NCI-H187 treated with DMSO at 0.1 percent for 48 hours (cell line): ENCODE results near the gene ATE1.
"Not testable (repeated sequence)": the region's sequence is repeated elsewhere in the genome, so short reads cannot be mapped to it uniquely, and the experiment has no call there.

Source experiments
- DNase-seq: peaks from one replicate; lab custom pipeline; 2025; lab: John Stamatoyannopoulos, UW

Gene ATE1

DNA sequence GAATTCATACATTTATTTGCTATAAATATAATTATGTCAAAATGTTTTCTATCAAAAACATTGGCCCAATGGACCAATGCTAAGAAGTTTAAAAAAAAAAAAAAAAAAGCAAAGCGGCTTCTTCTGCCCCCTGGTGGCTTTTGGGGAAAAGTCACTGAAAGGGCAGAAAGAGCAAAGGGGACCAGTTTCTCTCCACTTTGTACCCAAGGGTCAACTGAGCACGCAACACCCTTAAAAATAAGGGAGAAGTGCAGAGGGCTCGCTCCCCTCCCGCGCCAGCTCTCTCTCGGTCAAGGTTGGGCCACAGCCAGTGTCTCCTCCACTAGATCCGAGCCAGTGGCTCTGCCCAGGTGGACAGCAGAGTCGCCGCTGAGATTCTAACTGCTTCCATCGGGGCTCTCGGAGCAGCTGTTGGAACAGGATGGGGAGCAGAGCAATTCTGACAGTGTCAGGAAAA is 193.2 kb downstream of the ATE1 start:
- no peak for DNase-seq

DNA sequence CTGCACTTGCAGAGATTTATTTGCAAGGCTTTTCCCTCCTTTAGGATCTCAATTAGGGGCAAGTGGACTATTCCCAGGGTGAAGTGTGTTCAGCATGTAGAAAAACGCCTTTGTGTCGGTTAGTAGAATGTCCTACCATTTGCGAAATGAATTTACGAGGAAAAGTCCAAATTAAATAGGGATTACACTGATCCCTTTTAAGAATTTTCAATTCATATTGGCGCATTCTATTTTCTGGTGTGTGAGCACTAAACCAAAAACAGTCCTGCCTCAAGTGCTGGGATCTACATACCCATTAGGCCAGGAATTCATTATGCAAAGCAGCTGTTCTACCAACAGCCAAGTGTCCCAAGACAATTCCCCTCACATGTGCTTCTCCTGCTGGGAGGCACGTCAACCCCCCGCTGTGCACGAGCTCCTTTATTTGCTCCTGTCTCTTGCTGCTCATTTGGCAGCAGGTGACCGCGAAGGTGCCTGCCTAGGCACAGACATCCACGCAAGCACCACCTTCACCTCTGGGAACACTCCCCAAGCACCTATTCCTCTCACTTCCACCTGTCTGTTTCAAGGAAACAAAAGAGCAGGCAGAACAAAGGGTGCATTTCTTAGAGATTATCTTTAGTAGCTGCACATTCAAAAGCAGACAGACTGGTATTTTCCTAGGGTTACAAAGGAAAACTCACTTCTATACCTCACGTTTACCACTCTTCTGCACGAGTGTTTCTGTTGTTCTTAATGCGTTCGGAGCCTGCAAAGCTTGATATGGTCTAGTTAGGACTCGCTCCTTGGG is 195.0 kb downstream of the ATE1 start:
- DNase-seq: peak; percentile 54

DNA sequence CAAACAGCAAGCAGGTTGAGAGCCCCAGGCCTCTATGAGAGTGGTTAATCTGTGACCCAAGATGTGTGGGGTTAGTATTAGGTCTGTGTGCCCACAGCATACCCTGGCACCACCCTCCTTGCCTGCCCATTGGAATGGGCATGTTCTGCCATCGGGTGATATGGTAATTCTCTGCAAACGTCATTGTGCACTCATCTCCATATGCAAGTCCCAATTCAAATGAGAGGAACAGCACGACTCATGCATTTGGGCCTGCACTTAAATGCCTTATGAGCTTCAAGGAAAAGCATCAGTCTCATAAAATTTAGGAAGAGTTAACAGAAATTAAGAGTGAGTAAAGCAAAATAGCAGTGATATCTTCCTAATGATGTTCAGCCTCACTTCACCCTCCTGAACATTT is 195.7 kb downstream of the ATE1 start:
- DNase-seq: no peak

DNA sequence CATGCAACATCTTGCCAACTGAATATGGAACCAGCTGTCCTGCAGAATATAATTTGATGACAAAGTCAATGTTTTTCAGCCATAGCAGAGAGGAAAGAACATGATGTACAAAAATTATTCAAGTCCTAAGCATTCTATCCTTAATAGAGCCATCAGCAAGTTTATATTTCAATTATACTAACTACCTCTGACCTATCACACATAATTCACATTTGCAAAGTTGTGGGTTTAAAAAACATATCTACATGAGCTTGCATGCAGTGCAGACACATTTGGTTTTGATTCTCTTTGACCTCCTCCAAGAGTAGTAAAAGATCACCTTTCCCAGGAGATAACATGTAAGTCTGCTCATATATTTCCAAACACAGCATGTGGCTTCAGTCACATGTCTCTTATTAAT is 203.5 kb downstream of the ATE1 start:
- no peak for DNase-seq

DNA sequence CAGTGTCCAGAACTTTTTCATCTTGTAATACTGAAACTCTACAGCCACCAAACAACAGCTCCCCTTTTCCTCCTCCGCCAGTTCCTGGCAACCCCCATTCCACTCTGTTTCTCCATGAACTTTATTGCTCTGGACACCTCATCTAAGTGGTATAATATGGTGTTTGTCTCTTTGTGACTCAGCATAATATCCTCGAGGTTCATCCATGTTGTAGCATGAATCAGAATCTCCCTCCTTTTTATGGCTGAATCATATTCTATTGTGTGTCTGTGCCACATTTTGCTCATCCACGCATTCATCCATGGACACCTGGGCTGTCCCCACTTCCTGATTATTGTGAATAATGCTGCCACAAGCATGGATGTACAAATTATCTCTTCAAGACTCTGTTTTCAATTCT is 205.2 kb downstream of the ATE1 start:
- DNase-seq: no peak

DNA sequence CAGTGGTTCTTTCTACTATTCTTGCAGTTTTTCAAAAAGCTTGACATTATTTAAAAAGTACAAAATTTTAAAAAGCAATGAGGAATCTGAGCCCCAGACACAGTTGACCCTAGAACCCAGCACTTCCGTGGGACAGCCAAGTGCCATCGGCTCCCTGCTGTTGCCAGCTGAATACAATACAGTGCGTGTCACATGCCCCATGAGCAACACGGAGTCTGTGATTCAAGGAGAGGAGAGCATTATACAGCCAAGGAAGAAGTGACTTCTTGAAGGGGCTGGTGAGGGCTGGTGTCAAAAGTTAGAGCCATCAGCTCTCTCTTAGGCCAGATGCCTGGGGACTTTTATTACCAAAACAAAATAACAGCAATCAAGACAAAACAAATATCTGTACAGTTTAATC is 206.6 kb downstream of the ATE1 start:
- no peak for DNase-seq

DNA sequence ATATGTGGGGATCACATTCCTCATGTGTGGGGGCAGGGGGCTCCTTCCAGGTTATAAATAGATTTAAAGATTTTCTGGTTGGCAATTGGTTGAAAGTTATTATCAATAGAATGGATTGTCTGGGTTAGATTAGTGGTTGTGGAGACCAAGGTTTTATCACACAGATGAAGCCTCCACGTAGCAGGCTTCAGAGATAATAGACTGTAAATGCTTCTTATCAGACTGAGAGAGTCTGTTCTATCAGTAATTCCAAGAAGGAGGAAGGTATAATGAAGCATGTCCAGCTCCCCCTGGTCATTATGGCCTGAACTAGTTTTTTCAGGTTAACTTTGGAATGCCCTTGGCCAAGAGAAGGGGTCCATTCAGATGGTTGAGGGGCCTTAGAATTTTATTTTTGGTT is 211.9 kb downstream of the ATE1 start:
- no peak for DNase-seq

DNA sequence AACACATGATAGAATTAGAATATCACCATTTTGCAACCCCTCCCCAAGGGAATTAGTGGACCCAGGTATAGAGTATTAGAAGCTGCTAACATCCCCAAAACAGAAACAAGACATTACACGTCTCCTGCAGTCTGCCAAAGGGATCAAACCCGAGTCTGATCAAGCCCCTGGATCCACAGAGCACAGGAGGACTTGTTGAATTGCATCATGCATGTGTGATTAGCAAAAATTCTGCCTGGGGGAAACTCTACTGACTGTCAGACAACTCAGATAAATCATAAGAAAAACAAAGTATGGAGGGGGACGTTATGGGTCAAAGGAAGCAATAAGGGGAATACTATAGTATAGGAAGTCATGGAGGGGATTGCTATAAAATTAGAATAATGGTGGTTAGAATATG is 212.8 kb downstream of the ATE1 start:
- no peak for DNase-seq

DNA sequence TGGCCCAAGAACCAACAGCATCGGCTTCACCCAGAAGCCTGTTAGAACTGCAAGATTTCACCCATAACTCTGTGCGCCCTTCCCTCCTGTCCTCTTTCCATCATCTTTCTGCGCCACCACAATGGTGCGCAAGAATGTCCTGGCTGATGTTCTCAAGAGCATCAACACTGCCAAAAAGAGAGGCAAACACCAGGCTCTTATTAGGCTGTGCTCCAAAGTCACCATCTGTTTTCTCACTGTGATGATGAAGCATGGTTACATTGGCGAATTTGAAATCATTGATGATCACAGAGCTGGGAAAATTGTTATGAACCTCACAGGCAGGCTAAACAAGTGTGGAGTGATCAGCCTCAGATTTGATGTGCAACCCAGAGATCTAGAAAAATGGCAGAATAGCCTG is 214.3 kb downstream of the ATE1 start:
- DNase-seq: no peak

DNA sequence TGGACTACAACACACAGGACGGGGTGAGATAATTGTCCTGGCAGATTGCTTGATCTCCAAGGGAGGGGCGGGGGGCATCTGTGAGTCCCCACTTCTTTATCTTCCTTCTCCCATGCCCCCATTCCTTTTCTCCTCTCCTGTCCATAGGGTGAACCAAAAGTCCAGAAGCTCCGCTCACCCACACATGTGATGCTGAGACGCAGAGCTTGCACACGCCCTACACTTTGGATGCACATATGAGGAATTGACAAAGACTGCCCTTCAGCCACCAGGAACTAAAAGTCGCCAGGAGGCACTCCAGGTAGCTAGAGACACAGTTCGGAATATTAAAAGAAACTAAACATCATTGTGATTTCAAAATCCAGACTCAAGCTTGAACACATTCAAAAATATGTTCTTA is 216.9 kb downstream of the ATE1 start:
- no peak for DNase-seq

DNA sequence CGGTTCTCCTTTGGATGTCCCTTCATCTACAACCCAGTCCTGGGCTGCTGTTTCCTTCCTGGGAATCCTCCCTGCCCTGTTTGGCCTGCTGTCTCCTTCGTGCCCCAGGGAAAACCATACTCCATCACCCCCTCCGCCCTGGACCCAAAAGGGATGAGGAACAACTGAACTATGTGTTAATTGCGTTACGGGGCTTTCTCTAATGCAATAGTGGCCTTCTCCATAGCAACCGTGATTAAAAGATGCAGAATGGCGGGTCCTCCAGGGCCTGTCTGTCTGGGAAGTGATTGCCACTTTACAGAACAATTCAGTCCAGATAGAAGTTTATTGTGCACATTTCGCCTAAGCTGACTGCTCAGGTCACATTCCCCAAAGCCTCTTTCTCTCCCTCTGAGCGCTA is 217.6 kb downstream of the ATE1 start:
- no peak for DNase-seq

DNA sequence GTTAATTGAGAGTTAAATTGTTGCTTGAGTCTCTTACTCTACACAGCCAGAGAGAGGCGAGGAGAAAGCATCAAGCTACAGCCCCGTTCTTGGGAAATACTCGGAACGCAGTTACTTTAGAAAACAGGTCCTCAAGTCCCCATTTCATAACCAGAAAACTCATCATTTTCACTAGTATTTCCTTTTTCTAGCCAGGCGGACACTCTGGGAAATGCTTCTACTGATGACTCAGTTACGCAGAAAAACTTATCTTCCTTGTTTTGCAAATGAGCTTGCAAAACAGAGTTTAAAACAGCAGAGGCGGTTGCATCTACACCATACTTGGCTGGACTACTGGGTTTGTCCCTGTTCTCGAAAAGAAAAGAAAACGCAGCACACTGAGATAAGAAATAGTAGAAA is 218.2 kb downstream of the ATE1 start:
- DNase-seq: no peak

DNA sequence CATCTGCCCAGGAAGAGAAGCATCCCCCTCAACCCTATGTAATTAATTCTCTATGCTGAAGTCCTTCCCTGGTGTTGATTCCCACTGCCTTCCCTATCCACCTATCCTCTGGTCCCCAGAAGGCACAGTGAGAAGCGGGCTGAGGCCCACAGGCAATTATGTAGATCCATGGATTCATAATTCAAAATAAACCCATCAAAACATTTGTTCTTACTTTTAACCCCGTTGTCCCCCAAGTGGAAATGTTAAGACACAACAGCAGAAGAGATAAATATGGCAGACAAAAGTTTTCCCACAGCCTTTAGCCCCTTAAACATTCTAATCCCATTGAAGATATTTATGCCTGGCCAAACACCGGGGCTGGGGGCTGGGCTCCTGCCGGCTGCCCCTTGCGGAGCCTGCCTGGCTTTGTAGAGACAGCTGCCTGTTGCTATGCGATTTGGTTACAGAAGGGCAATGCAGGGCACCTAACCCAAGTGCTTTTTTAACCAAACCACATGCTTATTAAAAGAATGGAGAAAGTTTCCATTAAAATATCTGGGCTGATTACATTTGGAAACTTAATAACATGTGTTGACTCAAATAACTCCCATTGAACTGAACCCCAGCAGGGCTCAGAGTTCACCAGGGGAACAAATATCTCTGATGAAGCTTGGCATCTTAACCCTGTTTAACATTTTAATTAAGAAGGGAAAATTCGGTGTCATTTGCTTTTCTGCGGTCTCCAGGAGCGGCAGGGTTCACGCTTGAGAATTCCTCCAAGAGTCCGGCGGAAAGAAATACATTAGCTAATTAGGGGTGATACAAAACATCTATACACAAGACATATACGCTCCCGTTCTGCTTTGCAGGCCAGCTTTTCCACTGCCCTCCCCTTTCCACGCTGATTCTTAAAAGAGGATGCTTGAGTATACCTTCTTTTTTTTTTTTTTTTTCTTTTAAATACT is 218.8 kb downstream of the ATE1 start:
- DNase-seq: no peak

DNA sequence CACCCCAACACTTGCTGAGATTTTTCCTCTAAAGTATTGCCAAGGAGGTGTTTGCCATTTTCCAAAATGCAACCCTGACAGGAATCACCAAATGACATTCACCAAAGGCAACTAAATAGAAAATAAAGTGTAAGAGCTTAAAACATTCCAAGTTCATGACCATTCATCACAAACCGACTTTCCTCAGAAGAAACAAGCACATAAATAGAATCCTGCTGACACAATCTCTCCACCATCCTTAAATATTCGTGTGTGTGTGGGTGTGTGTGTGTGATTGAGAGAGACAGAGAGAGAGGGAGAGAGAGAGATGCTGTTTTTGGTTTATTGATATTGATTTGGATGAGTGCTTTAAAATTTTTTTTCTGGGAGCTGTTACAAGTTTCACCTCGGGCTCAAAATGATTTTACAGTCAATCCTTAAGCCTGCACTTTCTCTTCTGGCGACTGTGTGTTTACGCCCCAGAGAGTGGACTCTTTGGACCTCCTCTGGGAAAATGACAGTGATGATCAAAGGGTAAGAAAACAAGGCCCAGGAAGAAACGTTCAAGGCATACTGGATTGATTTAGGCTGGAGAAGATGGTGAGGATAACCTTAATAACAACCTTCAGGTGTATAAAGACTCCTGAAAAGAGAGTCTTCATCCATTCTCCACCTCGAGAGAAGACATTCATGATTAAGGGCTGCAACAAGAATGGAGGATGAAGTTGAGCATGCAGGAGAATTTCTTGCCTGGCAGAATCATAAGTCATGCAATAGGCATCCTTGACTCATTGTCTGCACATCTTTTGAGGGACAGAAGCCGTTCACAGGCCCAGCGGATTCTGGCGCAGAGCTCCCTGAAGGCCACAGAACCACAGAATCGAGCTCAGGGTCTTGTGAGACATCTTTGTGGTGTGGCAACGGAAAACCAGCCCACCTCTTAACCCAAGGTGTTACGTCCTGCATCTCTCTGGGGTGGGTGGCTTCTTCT is 225.2 kb downstream of the ATE1 start:
- DNase-seq: no peak

DNA sequence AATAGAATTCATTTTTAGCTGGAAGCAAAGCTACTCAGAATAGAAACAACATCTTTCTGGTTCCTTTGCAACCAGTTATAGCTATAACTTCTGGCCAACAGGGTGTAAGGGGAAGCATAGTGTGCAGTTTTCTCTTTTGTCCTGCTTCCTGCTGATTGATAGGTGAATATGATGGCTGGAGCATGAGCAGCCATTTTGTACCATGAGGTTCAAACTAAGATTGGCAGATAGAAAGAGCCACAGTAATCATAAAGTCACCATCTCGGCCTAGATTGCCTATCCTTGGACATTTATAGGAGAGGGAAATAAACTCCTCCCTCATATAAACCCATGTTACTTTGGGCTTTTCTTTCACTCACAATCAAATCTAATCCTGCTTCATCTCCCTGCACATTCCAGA is 227.4 kb downstream of the ATE1 start:
- DNase-seq: no peak

DNA sequence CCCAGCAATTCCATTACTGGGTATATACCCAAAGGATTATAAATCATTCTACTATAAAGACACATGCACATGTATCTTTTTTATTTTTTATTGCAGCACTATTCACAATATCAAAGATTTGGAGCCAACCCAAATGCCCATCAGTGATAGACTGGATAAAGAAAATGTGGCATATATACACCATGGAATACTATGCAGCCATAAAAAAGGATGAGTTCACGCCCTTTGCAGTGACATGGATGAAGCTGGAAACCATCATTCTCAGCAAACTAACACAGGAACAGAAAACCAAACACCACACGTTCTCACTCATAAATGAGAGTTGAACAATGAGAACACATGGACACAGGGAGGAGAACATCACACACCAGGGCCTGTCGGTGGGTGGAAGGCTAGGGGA is 228.1 kb downstream of the ATE1 start:
- DNase-seq: not testable (repeated sequence)

DNA sequence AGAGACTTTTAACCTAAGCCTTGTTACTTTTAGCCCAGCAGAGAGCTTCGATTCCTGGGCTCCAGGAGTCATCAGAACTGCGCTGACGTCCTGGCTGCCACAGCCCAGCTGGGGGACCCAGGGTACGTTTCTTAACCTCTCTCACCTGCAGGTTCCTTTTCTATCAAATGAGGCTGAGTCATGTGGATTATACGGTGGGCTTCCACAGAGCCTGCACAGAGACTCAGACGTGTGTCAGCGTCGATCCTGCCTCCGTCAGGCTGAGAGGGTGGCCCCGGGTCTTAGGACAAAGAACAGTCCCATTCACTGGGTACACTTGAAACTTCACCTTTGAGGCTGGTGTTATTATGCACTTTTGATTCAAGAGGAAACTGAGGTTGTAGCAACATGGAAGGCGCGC is 228.9 kb downstream of the ATE1 start:
- no peak for DNase-seq

DNA sequence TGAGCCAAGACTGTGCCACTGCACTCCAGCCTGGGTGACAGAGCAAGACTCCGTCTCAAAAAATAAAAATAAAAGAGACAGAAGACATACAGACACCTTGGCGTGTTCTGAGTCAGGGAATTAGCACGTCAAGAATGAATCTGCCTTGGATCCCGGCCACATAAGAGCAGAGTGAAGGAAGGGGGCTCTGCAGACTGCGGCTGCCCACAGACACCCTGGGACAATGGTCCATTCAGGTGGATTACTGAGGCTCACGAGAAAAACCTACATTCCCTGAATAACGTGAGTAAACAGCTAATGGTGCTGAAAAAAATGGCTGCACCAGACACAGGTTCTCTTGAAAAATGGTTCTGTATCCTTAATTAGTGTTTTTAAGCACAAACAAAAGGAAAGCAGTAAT is 229.5 kb downstream of the ATE1 start:
- DNase-seq: no peak

DNA sequence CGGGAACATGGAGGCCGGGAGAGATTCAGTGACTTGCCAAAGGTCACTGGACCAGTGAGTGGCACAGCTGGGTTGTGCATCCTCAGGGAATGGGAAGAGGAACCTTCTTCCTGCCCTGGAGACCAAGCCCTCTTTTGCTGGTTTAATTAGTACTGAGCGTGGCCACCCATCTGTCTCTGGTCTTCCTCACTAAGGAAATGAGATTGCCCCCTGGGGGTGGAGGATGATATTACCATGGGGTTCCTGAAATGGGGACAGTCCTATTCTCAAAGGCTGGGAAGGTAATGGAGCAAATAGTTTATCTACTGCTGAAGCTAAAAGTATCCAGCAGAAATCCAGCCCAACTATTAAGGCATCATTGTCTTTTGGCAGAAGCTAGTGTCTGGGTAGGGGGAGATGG is 231.0 kb downstream of the ATE1 start:
- DNase-seq: no peak

DNA sequence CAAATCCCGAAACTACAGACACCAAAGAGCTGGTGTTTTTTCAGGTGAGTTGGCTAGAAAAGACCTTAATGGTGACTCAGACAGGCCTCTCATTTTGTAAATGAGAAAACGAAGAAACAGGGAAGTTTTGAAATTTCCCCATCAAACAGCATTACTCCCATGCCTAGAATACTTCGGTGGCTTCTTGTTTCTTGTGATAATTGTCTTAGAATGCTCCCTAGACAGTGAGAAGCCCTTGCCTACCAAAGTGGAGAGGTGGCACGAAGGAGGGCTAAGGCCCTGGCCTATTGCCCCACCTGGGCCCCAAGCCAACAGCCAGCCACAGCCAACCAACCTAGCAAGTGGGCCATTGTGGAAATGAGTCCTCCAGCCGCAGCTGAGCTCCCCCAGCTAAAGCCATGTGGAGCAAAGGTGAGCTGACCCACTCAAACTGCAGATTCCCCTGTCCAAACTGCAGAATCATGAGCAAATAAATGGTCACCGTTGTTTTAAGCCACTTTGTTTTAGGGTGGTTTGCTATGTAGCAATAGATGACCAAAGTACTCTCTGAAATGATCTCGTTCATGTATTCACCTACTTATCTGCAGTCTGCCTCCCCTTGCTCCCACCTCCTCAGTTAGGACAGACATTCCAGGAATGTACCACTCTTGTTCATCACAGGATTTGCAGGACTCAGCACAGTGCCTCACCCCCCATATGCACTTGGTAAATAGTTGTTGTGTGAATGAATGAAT is 231.9 kb downstream of the ATE1 start:
- no peak for DNase-seq

DNA sequence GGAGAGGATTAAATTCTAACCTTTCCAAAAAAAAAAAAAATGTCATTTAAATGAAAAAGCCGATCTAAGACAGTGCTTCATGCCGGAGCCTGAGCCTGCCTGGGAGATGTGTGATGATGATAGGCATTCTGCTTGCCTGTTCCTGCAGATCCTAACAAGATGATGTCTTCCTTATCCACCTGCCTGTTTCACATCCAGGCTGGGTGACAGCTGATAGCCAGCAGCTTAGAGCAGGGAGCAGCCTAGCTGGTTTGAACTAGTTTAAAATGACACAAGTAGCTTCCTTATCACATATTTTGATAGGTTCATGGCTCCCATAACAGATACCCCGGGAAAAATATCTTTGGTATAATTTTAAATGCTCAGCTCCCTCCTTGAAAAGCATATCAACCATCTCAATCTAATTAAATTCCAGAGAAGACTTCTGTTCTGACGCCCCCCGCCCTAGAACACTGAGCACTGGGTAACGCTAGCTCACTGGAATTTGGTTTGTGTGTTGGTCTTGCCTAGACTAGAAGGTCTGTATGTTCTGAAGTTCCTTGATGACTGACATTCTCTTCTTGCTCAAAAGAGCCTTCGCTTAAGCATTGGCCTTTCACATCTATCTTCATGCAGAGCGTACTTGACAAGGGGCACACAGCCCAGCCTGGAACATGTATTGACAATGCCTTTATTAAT is 232.7 kb downstream of the ATE1 start:
- no peak for DNase-seq
